HEK293 (cell line): ENCODE results near the gene EI24.

Experiments used
- CTCF ChIP-seq: fragments of 450-650 bp; formaldehyde crosslinking; IDR thresholded peaks from 2 replicates; pipeline ENCODE4 v1.5.1; 2016; ENCODE audit warnings: missing biosample characterization, missing genetic modification characterization
- ELK4 ChIP-seq: IDR thresholded peaks from 2 replicates; pipeline ENCODE4 v1.6.1; 2011; ENCODE audit warnings: mild to moderate bottlenecking, low read depth, low read length, borderline replicate concordance
- PBX3 ChIP-seq: sonication (generic); formaldehyde crosslinking; IDR thresholded peaks from 2 replicates; pipeline ENCODE4 v1.8.1; 2022; ENCODE audit warnings: mild to moderate bottlenecking, moderate library complexity, missing genetic modification reagents
- ZFP37 ChIP-seq: fragments of 450-650 bp; formaldehyde crosslinking; IDR thresholded peaks from 2 replicates; pipeline ENCODE4 v1.5.1; 2016; ENCODE audit warnings: missing biosample characterization, missing genetic modification characterization
- ZFP41 ChIP-seq: fragments of 450-650 bp; formaldehyde crosslinking; IDR thresholded peaks from 2 replicates; pipeline ENCODE4 v1.5.1; 2016; ENCODE audit warnings: missing biosample characterization, missing genetic modification characterization, borderline replicate concordance
- ZNF426 ChIP-seq: fragments of 450-650 bp; formaldehyde crosslinking; IDR thresholded peaks from 2 replicates; pipeline ENCODE4 v1.5.1; 2017; ENCODE audit warnings: missing biosample characterization, missing genetic modification characterization, mild to moderate bottlenecking, inconsistent platforms, moderate library complexity
- ZNF558 ChIP-seq: fragments of 450-650 bp; formaldehyde crosslinking; IDR thresholded peaks from 2 replicates; pipeline ENCODE4 v1.5.1; 2016; ENCODE audit warnings: missing biosample characterization, missing genetic modification characterization
- ZNF843 ChIP-seq: fragments of 450-650 bp; formaldehyde crosslinking; IDR thresholded peaks from 2 replicates; pipeline ENCODE4 v1.5.1; 2016; ENCODE audit warnings: missing biosample characterization, missing genetic modification characterization

- no peak for TF ChIP-seq ZNF426 (tag by site-specific recombination)
- TF ChIP-seq PBX3 (CRISPR knock-in tag): no peak
- no peak for TF ChIP-seq CTCF
- no peak for TF ChIP-seq ELK4
- no peak for TF ChIP-seq ZNF843
- TF ChIP-seq ZFP37: no peak
- TF ChIP-seq ZNF558 (tag by site-specific recombination): no peak
- TF ChIP-seq ZFP41 (tag by site-specific recombination): no peak
These were observed 49.1 kb downstream of the EI24 start for GRCh38 chr11:125618383-125618782.
